Measurements from ENCODE around the gene ABCC1.
"Not testable (repeated sequence)": the region's sequence is repeated elsewhere in the genome, so short reads cannot be mapped to it uniquely, and the experiment has no call there.

The ABCC1 gene

DNA sequence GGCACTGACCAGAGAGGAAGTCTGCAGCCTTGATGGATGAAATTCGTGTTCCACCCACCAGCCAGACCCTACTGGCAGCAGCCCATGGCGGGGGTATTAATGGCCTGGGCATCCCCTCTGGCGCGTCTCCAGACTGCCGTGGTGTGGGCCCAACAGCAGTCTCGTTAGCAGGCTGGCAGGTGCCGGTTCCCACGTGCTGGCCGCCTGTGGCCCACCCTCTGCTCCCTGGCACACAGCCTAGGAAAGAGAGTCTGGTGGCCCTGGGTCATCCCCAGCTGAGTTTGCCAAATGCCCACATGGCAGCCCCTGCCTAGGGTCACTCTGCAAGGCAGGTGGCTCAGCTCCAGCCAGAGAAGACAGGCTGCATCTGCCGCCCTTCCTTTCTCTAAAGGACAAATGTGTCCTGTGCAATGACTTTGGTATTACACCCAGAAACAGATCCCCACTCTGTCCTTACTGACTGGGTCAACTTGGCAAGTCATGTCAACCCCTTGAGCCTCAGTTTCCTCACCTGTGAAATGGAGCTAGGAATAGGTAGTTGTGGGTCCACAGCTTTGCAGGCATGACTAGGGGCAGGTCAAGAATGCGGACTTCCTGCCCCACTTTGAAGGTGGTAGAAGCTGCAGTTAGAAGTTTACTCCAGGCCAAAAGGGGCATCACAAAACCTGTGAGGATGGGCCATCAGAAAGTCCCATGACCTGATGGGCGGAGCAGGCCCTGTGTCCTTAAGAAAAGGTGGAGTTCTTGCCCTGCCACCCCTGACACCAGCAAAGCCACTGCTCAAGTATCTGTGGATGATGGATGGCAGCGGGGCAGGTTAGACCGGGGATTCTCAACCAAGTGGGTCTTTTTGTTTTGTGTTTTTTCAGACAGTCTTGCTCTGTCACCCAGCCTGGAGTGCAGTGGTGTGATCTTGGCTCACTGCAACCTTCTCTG, 197.2 kb downstream of the ABCC1 start:
- DNase-seq, result peak in 1 of 2 experiments; percentile 18

DNA sequence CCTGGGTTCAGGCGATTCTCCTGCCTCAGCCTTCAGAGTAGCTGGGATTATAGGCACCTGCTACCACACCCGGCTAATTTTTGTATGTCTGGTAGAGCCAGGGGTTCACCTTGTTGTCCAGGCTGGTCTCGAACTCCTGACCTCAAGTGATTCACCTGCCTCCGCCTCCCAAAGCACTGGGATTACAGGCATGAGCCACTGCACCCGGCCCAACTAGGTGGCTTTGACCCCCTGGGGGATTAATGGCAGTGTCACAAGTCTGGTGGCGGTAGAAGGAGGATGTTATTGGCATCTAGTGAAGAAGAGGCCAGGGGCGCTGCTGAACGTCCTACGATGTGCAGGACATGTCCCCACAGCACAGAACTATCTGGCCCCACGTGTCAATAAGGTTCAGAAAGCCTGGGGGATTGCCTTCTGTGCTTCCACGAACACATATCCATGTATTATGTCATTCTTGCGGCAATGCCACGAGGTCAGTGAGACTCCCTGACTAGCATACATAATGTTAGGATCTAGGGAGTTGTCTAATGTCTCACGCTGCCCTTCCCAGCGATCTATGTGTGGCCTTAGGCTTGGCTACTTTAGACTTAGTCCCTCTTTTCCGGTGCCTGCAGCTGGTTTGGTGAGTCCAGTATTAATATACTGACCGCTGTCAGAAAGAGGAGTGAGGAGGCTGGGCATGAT, 198.0 kb downstream of the ABCC1 start:
- no peak for DNase-seq

DNA sequence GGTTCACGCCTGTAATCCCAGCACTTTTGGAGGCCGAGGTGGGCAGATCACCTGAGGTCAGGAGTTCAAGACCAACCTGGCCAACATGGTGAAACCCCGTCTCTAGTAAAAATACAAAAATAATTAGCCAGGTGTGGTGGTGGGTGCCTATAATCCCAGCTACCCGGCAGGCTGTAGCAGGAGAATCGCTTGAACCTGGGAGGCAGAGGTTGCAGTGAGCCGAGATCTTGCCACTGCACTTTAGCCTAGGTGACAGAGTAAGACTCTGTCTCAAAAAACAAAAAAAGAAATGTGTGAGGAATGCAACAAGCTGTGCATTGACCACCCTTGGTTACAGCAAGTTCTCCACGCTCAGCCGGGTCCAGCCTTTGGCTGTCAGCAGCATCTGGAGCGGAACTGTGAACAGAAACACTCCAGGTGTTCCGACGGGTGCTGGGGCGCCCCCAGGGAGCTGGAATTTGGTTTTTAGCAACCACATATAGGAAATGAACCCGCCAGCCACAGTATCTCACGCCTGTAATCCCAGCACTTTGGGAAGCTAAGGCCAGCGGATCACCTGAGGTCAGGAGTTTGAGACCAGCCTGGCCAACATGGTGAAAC, 198.7 kb downstream of the ABCC1 start:
- DNase-seq, result not testable (repeated sequence)

DNA sequence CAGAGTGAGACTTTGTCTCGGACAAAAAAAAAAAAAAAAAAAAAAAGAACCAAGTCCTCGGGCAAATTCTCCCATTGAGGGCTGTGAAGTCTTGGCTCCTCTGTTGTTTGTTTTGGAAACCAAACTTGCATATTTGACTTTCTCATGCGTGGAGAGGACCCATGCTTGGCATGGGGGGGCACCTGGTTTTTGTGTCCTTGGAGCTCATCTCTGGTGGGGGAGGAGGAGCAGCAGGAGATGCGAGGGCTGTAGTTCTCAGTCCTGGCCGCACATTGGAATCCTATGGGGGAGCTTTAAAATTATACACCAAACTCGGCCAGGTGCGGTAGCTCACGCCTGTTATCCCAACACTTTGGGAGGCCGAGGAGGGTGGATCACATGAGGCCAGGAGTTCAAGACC, 199.3 kb downstream of the ABCC1 start:
- DNase-seq, result no peak

DNA sequence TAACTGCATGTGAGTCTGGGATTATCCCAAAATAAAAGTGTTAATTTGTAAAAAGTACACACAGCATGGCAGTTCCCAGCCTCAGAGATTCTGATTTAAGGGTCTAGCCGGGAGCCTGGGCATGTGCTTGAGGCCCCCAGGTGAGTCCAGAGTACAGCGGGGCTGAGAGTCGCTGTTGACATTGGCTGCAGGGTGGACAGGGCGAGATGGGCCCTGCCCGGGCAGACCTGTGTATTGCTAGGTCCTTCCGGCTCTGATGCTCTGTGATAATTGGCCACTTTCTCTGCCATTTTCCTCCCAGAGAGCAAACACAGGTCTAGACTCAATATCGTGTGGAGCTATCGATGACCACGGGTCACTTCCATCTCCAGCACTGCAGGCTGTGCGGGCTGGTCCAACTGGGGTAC, 200.3 kb downstream of the ABCC1 start:
- peak in 1 of 2 experiments; percentile 39 for DNase-seq

DNA sequence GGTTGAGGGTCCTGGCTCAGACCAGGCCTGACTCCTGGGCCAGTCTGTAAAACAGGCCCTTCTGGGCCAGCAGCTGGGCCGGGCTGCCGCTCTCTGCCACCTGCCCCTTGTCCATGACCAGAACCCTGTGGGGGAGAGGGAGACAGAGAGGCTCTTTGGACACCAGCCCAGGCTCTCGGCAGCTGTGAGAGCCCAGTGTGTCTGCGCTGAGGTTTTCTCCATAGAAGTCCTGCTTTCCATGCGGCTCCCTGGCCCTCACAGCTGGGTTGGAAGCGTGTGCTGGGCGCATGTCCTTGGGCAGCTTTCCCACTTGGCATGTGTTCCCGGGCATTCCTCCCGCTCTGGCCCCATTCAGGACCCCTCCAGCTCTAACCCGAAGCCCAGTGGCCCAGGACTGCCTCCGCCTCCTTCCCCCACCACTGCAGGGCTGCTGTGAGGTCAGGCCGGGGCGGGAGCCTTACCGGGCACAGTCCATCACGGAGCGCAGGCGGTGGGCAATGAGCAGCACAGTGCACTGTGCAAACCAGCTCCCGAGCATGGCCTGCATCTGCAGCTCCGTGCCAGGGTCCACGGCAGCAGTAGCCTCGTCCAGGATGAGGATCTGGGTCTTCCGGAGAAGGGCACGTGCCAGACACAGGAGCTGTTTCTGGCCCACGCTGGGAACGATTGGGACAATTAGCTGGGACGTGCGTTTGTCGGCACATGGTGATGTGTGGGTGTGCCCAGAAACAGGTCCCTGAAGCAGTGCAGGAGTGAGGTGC, 200.9 kb downstream of the ABCC1 start:
- peak; percentile 56 to 57 for DNase-seq

DNA sequence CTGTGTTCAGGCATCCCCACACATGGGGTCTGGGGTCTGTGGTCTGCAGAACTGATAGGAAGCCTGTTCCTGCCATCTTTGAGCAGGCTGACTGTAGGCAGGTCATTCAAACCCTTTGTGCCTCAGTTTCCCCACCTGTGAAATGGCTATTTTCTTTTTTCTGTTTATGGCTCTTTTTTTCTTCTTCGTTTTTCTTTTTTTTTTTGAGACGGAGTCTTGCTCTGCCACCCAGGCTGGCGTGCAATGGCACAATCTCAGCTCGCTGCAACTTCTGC, 201.4 kb downstream of the ABCC1 start:
- DNase-seq, result no peak

DNA sequence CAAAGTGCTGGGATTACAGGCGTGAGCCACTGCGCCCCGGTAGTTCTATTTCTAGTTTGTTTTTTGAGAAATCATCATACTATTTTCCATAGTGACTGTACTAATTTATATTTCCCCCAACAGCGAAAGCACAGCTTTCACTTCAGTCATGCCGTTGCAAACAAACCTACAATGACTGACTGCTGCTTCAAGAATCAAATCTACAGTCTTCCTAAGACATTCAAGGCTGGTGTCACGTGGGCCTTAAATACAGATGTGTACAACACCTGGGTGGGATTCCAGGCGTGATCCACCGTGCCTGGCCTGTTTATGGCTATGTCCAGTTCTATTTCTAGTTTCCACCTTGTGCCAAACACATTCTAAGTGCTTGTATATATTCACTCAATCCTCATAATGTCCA, 201.9 kb downstream of the ABCC1 start:
- DNase-seq, result no peak

DNA sequence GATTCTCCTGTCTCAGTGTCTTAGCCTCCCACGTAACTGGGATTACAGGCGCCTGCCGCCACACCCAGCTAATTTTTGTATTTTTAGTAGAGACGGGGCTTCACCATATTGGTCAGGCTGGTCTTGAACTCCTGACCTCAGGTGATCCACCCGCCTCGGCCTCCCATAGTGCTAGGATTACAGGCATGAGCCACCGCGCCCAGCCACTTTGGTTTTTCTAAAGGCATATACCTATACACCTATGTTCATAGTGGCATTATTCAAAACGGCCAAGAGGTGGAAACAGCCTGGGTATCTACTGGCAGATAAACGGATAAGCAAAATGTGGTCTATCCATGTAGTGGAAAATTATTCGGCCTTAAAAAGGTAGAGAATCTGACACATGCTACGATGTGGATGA, 203.6 kb downstream of the ABCC1 start:
- not testable (repeated sequence) for DNase-seq

DNA sequence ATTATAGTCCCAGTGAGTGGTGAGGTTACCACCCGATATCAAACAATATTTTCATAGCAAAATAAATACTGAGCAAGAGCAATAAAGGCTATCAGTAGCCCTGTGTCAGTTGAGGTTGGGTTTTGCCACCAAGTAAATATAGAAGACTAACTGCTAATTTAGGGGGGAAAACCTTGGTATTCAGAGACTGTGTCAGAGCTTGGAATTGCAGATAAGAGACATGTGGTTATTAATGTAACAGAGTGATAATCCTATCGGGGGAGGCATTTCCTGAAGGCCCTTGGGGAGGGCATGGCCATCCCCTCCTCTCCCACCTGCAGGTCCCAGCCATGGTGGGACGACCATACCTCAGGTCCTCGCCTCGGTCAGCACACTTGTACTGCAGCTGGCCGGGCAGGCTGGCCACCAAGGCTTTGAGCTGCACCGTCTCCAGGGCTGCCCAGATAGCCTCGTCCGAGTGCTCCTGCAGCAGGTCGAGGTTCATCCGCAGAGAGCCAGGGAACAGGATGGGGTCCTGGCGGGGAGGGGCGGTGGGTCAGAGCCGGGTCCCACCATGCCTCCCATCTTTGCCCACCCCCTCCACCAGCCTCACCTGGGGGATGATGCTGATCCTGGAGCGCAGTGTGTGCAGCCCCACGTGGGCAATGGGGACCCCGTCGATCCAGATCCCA, 205.0 kb downstream of the ABCC1 start:
- DNase-seq, result no peak

DNA sequence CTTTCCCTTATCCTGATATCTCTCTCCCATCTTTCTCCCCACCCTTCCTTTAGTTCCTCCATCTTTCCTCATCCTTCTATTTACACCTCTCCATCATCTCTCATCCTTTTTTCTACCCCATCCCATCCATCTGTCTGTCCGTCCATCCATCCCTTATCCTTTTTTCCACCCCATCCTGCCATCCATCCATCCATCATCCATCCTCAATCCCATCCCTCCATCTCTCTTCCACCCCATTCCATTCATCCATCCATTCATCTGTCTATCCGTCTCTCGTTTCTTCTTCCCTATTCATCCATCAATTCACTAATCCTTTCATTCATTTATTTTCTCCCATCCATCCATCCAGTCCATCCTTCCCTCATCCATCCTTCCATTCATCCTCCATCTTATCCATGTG, 205.8 kb downstream of the ABCC1 start:
- no peak for DNase-seq

DNA sequence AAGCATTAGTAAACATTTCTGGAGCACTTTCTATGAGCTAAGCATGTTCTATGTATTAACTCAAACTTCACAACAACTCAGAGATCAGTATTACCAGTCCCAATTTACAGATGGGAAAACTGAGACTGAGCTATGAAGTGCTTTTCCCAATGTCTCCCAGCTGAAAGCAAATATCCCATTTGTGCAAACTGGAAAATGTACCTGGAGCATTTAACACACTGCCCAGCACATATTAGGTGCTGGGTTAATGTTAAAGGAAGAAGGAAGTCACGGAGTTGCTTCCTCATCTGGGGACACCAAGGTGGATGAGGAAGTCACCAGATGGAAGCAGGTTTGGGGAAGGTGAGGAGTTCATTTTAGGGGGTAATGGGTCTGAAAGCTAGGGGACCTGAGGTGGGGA, 207.8 kb downstream of the ABCC1 start:
- DNase-seq, result no peak

DNA sequence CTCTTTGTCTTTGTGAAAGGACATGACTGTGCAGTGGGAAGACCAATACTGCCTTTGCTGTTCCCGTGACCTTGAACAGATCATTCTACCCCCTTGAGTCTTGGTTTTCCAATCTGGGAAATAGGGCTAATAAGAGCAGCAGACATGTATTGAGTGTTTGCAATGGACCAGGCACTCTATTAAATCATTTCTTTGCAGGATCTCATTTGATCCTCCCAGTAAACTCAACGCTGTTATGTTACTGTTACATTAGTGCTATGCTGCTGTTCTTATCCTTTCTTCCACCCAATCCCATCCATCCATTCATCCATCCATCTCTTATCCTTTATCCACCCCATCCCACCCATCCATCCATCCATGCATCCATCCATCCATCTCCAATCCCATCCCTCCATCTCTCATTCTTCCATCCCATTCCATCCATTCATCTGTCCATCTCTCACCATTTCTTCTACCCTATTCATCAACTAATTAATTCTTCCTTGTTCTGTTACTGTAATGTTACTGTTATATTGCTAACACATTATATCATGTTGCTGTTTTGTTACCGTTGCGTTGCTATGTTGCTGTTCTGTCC, 208.8 kb downstream of the ABCC1 start:
- no peak for DNase-seq

DNA sequence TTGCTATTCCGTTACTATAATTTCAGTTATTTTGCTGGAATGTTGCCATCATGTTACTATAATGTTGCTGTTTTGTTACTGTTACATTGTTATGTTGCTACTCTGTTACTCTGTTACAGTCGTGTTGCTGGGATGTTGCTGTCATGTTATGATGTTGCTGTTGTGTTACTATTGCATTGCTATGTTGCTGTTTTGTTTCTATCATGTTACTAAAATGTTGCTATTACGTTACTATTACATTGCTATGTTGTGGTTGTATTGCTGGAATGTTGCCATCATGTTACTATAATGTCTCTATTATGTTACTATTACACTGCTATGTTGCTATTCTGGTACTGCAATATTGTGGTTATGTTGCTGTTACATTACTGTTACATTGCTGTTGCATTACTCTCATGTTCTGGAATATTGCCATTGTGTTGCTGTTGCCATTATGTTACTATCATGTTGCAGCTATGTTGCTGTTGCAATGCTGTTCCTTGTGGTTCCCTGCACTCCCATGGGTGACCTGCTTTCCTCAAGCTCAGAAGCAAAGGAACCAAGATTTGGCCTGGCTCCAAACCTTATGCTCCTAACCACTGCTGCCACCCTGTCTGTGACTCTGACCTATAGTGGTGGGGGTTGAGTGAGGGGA, 209.4 kb downstream of the ABCC1 start:
- no peak for DNase-seq

DNA sequence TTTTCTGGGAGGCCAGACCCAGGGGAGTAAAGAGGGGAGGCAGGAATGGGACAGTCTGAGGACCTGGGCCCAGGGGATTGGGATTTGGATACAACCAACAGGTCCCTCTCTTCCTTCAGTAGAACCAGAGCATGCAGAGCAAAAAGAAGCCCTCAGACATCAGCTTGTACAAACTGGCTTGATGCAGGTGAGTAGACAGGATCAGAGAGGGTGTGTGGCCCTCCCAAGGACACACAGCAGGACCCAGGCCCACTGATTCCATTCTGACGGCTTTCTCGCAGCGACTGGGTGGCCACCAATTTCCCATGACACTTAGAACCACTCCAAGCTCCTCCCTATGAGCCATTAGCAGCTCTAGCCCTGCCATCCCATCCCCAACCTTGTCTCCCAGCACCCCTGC, 210.2 kb downstream of the ABCC1 start:
- DNase-seq, result no peak

DNA sequence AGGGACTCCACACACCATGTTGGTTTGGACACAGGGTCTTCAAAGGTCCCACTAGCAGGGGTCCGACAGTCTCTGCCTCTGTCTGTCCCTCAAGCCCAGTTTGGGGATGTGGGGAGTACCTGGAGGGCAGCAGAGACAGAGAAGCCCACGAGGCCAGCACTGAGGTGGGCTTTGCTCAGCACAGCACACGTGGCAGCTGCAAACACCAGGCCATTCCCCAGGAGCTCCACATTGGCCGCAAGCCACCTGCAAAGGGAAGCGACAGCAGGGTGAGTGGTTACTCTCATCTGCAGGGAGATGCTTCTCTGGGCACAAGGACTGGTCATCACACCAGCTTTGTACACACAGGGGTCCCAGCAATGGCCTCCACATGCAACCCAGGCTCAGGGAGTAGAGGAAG, 211.9 kb downstream of the ABCC1 start:
- no peak for DNase-seq

DNA sequence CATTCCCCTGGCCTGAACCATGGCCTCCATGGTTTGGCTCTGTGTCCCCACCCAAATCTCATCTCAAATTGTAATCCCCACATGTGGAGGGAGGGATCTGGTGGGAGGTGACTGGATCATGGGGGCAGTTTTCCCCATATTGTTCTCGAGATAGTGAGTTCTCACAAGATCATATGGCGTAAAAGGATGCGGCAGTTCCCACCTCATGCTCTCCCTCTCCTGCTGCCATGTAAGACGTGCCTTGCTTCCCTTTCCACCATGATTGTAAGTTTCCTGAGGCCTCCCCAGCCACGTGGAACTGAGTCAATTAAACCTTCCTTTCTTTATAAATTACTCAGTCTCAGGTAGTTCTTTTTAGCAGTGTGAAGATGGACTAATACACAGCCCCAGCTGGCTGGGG, 212.4 kb downstream of the ABCC1 start:
- DNase-seq, result not testable (repeated sequence)

DNA sequence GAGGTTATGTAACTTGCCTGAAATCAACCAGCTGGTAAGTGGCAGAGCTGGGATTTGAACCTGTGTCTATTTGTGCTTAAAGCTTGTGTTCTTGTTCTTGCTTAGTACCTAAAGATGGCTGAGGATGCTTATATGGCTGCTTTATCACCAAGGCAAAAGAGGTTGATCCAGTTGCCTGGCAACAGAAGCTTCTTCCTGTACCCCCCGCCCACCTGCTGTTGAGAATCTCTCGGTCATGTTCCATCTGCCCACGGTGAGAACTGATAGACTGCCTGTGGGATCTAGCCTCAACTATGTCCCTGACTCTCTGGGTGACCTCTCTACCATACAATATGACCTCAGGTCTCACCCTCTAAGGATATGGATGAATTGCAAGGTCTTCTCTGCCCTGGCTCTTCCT, 213.2 kb downstream of the ABCC1 start:
- DNase-seq, result no peak

DNA sequence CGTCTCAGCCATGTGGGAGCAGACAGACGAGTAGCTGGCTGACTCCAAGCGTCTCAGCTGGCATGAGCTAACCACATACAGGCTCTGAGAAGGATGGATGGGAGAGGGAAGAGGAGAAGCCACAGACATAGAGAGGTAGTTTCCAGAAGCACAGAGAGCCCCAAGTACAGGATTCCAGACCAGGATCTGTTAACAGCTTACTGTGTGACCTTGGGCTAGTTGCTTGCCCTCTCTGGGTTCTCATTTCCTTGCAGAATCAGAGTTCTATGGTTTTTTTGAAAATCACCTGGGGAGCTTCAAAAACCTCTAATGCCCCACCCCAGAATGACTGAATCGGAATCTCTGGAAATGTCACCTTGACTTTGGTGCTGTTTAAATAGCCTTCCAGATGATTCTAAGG, 213.7 kb downstream of the ABCC1 start:
- no peak for DNase-seq

DNA sequence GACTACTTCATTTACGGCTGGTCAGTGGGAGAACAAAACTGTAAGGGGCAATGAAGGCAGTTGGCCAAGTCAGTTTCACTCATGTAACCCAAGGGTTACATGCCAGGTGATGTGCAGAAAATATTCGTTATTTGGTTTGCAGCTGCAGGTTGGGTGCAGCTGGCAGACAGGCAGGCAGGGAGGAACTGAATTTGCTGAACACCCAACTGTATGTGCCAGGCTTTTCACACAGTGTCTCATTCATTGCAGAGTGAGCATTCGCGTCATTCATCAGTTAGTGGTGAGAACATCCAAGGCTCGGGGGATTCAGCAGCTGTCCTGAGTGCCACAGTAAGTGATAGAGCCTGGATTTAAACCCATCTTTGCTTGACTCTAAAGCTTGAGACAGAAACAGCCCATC, 214.2 kb downstream of the ABCC1 start:
- DNase-seq, result peak; percentile 42 to 57

DNA sequence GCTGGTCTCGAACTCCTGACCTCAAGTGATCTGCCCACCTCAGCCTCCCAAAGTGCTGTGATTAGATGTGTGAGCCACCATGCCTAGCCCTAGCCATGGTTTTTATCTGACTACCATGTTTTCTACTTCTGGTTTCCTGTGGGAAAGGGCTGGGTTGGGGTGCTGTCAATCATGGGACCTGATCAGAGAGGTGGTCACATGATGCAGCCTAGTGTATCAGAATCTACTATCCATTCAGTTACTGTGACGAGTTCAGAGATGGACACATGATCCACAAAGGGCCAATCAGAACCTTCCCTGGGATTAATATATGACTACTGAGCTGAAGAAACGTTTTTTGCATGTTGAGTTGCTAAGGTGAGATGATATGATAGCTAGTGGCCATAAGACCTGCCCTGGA, 214.8 kb downstream of the ABCC1 start:
- DNase-seq, result no peak

DNA sequence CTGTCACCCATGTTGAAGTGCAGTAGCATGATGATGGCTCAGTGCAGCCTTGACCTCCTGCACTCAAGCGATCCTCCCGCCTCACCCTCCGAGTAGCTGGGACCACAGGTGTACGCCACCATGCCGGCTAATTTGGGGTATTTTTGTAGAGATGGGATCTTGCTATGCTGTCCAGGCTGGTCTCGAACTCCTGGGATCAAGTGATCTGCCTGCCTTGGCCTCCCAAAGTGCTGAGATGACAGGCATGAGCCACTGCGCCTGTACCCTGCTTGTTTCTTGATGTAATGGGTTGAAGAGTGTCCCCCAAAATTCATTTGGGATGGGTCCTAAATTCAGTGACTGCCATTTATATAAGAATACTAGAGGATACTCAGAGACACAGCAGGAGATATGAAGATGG, 216.7 kb downstream of the ABCC1 start:
- no peak for DNase-seq
